Type B pancreatic cell (in vitro differentiated cells): ENCODE measurements around the gene CA11. TPM values are rescaled to one million over a fixed set of nuclear protein-coding genes. Genes with fewer than 3 reads are reported as not detected.
A peak's percentile ranks its signal among the peaks of the same experiment; 100 is the strongest.
"Not testable (repeated sequence)": the region's sequence is repeated elsewhere in the genome, so short reads cannot be mapped to it uniquely, and the experiment has no call there.

Experiments used
- DNase-seq: peaks from one replicate; pipeline ENCODE4 v3.0.0; 2021; ENCODE audit warnings: mixed read lengths; ENCODE audit not compliant: unreplicated experiment; ENCODE audit errors: extremely low spot score
- H3K27ac Mint-ChIP-seq: 2 replicates; pipeline ENCODE4 v1.8.0; 2021; ENCODE audit warnings: mild to moderate bottlenecking, mixed read lengths
- H3K27me3 Mint-ChIP-seq: 2 replicates; pipeline ENCODE4 v1.8.0; 2021; ENCODE audit warnings: mixed read lengths
- H3K36me3 Mint-ChIP-seq: 2 replicates; pipeline ENCODE4 v1.8.0; 2021; ENCODE audit warnings: mixed read lengths
- H3K4me1 Mint-ChIP-seq: one replicate; pipeline ENCODE4 v1.8.0; 2021; ENCODE audit warnings: mixed read lengths; ENCODE audit not compliant: unreplicated experiment
- H3K4me3 Mint-ChIP-seq: 2 replicates; pipeline ENCODE4 v1.8.0; 2021; ENCODE audit warnings: mild to moderate bottlenecking, mixed read lengths
- H3K9me3 Mint-ChIP-seq: 2 replicates; pipeline ENCODE4 v1.8.0; 2021; ENCODE audit warnings: mixed read lengths
- CTCF ChIP-seq: fragments of 200-600 bp; sonication (generic); conservative IDR thresholded peaks from 2 replicates; pipeline ENCODE4 v1.5.0; 2021; ENCODE audit warnings: antibody characterized with exemption, mild to moderate bottlenecking
- total RNA-seq: library from RNA; stranded (reverse); gene quantifications from 2 replicates; pipeline ENCODE4 v1.2.1, GENCODE V29; 2021; ENCODE audit warnings: low replicate concordance

The CA11 gene
- total RNA-seq, 1 donor from 2014 or later = 43.3 TPM

- TF ChIP-seq CTCF = no peak
- H3K9me3 Mint-ChIP-seq = no peaks in the 10 kb centered on the region
- H3K27ac Mint-ChIP-seq = peak overlapping the region; percentile 31
- H3K27me3 Mint-ChIP-seq = no peaks in the 10 kb centered on the region
- DNase-seq = no peak
- H3K4me3 Mint-ChIP-seq = no peak overlapping the region
- H3K4me1 Mint-ChIP-seq = peaks cover 15% of the 10 kb centered on the region
- no peaks in the 10 kb centered on the region for H3K36me3 Mint-ChIP-seq
Observed at GRCh38 chr19:48685583-48685982, 39.6 kb upstream of the CA11 start.

- TF ChIP-seq CTCF = no peak
- Mint-ChIP-seq H3K36me3 (no peaks in the 10 kb centered on the region), H3K4me1 (peaks cover 9% of the 10 kb centered on the region), H3K27ac (no peak overlapping the region), H3K9me3 (no peaks in the 10 kb centered on the region), H3K27me3 (no peaks in the 10 kb centered on the region), H3K4me3 (no peak overlapping the region)
- DNase-seq = no peak
Observed at GRCh38 chr19:48683349-48683748, 37.4 kb upstream of the CA11 start.

DNA sequence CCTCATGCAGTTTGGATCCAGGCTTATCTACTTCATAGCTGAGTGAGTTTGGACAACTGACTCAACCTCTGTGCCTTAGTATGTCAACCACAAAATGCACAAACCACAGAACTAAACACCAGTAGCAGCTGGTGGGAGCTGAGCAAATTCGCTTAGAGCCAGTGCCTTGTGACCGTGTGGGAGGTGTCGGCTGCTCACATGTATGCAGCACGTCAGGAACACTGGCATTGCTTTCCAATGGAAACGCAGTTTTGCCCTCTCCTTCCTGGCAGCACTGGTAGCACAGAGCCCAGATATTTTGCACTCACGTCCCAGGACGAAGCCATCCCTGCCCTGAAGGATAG lies 35.1 kb upstream of the CA11 start:
- Mint-ChIP-seq H3K9me3 (no peaks in the 10 kb centered on the region), H3K27me3 (no peaks in the 10 kb centered on the region), H3K36me3 (no peaks in the 10 kb centered on the region), H3K4me1 (peaks cover 15% of the 10 kb centered on the region), H3K27ac (no peak overlapping the region), H3K4me3 (no peak overlapping the region)
- no peak for DNase-seq
- no peak for TF ChIP-seq CTCF

DNA sequence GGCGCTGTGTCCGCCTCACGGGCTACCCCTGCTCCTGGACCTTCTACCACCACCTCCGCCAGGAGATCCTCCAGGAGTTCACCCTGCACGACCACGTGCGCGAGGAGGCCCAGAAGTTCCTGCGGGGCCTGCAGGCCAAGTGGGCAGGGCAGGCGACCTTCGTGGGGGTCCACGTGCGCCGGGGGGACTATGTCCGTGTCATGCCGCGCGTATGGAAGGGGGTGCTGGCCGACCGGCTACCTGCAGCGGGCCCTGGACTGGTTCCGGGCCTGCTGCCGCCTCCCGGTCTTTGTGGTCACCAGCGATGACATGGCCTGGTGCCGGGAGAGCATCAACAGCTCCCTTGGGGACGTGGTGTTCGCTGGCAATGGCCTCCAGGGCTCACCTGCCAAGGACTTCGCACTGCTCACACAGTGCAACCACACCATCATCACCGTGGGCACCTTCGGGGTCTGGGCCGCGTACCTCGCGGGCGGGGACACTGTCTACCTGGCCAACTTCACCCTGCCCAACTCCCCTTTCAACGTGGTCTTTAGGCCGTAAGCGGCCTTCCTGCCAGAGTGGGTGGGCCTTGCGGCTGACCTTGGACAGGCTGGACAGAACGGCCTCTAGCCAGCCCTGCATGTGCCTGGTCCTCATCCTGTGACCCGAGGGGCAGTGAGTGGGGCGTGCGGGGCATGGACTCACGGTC lies 34.6 kb upstream of the CA11 start:
- Mint-ChIP-seq H3K27ac (no peak overlapping the region), H3K9me3 (no peaks in the 10 kb centered on the region), H3K4me3 (no peak overlapping the region), H3K27me3 (no peaks in the 10 kb centered on the region), H3K36me3 (no peaks in the 10 kb centered on the region), H3K4me1 (peaks cover 17% of the 10 kb centered on the region)
- TF ChIP-seq CTCF = no peak
- no peak for DNase-seq

DNA sequence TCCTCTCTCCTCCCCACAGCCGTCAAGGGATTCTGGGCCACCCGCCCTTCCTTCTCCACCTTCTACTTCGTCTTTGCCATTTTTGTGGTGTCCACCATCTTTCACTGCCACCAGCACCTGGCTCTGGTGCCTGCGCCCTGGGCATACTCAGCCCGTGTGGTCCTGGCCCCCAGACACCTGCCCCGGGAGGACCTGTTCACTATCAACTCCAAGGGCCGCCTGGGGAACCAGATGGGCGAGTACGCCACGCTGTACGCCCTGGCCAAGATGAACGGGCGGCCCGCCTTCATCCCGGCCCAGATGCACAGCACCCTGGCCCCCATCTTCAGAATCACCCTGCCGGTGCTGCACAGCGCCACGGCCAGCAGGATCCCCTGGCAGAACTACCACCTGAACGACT lies 34.0 kb upstream of the CA11 start:
- H3K36me3 Mint-ChIP-seq, H3K9me3 Mint-ChIP-seq, DNase-seq, H3K27me3 Mint-ChIP-seq, H3K4me3 Mint-ChIP-seq, H3K27ac Mint-ChIP-seq: not testable (repeated sequence)
- H3K4me1 Mint-ChIP-seq = peaks cover 20% of the 10 kb centered on the region

- Mint-ChIP-seq H3K36me3 (no peaks in the 10 kb centered on the region), H3K9me3 (no peaks in the 10 kb centered on the region), H3K27me3 (peaks cover 7% of the 10 kb centered on the region), H3K27ac (peak overlapping the region; percentile 43), H3K4me3 (no peak overlapping the region), H3K4me1 (peaks cover 21% of the 10 kb centered on the region)
- no peak for TF ChIP-seq CTCF
- DNase-seq = no peak
Observed at GRCh38 chr19:48678201-48678600, 32.2 kb upstream of the CA11 start.
